ENCODE measurements around the gene PCSK4.
"Not testable (repeated sequence)": the region's sequence is repeated elsewhere in the genome, so short reads cannot be mapped to it uniquely, and the experiment has no call there.

PCSK4 gene

GRCh38 chr19:1521636-1522035, 31.5 kb upstream of the PCSK4 start:
- no peak for DNase-seq

GRCh38 chr19:1520203-1520780, 30.1 kb upstream of the PCSK4 start:
- no peak for DNase-seq

GRCh38 chr19:1519802-1520201, 29.7 kb upstream of the PCSK4 start:
- not testable (repeated sequence) for DNase-seq

GRCh38 chr19:1518471-1518870, 28.3 kb upstream of the PCSK4 start:
- DNase-seq, result no peak

GRCh38 chr19:1516395-1516753, 26.2 kb upstream of the PCSK4 start:
- no peak for DNase-seq

- DNase-seq, result no peak
Observed at GRCh38 chr19:1514986-1515721, 25.0 kb upstream of the PCSK4 start.

- no peak for DNase-seq
Observed at GRCh38 chr19:1514295-1514661, 24.1 kb upstream of the PCSK4 start.

GRCh38 chr19:1513499-1514294, 23.5 kb upstream of the PCSK4 start:
- DNase-seq, result peak; percentile 74

GRCh38 chr19:1512671-1513498, 22.7 kb upstream of the PCSK4 start, which contains the start of gene ADAMTSL5:
Gene ADAMTSL5, minus strand, starts transcription at chr19:1513019. Its CDS starts 2,076 bp downstream, at chr19:1510943.
- peak; percentile 76 for DNase-seq

GRCh38 chr19:1511318-1512317, 21.5 kb upstream of the PCSK4 start:
- no peak for DNase-seq

GRCh38 chr19:1510807-1511206, 20.7 kb upstream of the PCSK4 start:
- DNase-seq, result no peak

GRCh38 chr19:1510442-1510806, 20.3 kb upstream of the PCSK4 start:
- DNase-seq, result no peak

GRCh38 chr19:1509602-1510441, 19.7 kb upstream of the PCSK4 start:
- no peak for DNase-seq

- DNase-seq, result no peak
Observed at GRCh38 chr19:1508507-1508856, 18.3 kb upstream of the PCSK4 start.

- peak; percentile 90 for DNase-seq
Observed at GRCh38 chr19:1507763-1508506, 17.8 kb upstream of the PCSK4 start.

GRCh38 chr19:1507192-1507660, 17.1 kb upstream of the PCSK4 start:
- DNase-seq, result no peak

- DNase-seq, result no peak
Observed at GRCh38 chr19:1505991-1506881, 16.1 kb upstream of the PCSK4 start.

GRCh38 chr19:1505012-1505411, 14.9 kb upstream of the PCSK4 start:
- DNase-seq, result no peak
